Loucy (cell line): ENCODE results near the gene TSHZ2.

Source experiments
- CTCF ChIP-seq: fragments of 200-600 bp; sonication (generic); conservative IDR thresholded peaks from 2 replicates; pipeline ENCODE4 v1.5.1; 2014; ENCODE audit warnings: mild to moderate bottlenecking, antibody characterized with exemption, low read length
- EZH2phosphoT487 ChIP-seq: fragments of 200-600 bp; IDR thresholded peaks from 2 replicates; pipeline ENCODE4 v1.6.1; 2018; ENCODE audit warnings: antibody characterized with exemption, mild to moderate bottlenecking, moderate library complexity, borderline replicate concordance

DNA sequence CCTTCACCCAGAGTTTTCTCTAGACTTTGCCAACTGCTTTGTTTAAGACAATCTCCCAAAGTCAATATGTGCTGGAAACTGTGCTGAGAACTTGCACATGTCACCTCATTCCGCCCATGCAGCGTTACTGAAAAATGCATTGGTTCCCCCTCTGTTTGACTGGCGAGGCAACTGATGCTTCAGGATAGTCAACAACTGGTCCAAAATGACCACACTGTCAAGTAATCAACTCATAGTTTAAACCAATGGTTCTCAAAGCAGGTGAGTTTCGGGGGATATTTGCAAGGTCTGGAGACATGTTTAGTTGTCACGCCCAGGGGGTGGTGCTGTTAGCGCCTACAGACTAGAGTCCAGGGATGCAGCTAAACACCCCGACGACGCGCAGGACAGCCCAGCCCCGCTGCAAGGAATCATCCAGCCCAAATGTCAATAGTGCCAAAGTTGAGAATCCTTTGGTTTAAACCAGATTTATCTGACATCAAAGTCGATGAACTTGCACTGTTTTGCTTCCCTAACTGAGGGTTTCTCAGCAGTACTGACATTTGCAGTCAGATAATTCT, 451.5 kb downstream of the TSHZ2 start:
- TF ChIP-seq CTCF (no peak), EZH2phosphoT487 (no peak)
